ENCODE results near the gene ABHD2.
A peak's percentile ranks its signal among the peaks of the same experiment; 100 is the strongest.
"Not testable (repeated sequence)": the region's sequence is repeated elsewhere in the genome, so short reads cannot be mapped to it uniquely, and the experiment has no call there.

Gene ABHD2

DNA sequence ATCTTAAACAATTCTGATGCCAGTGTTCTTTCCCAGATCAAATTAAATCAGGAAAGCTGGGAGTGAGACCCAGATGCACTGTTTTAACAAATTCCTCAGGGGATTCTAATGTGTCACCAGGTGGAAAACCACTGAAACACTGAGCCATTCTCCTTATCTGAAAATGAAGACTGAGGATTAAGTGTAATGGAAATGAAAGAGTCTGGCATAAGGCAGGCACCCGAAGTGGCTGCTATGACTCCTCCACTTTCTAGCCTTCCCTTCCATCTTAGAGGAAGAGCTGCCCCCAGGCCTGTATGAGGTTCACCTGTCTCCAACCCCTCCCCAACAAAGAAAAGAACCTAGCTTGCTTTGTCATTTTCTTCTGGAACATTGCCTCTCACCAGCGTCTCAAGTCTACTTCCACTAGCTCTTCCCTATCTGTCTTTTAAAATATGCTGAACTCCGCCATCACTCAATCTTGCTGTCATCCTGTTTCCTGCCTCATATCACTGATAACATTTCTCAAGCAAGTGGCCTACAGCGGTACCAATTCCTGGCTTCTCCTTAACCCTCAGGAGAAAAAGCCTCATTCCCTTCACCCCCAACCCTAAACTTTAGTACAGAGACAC lies 13.7 kb upstream of the ABHD2 start:
- no peak for DNase-seq

DNA sequence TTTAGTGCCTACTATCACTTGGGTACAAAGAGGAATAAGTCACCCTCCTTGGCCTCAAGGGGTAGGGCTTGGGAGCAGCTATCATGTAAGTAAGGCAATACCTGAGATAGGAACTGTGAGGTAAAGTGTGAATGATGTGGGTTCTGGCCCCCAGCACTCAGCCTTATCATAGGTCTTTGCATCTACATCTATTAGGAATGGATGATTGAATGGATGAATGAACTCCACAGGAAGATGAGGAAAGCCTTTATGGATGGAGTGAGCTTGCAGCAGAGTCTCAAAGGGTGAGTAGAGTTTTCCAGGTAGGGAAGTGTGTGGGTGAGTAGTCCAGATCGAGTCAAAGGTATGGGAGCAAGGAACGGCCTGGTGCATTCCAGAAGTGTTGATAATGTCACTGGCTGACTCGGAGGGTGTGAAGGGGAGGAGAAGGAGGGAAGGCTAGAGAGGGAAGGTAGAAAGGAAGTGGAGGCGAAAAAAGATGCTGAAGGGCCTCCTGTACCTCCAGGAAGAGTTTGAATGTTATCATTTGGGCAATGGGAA lies 13.1 kb upstream of the ABHD2 start:
- DNase-seq: no peak

GRCh38 chr15:89075846-89076245 lies 12.4 kb upstream of the ABHD2 start:
- DNase-seq: no peak

DNA sequence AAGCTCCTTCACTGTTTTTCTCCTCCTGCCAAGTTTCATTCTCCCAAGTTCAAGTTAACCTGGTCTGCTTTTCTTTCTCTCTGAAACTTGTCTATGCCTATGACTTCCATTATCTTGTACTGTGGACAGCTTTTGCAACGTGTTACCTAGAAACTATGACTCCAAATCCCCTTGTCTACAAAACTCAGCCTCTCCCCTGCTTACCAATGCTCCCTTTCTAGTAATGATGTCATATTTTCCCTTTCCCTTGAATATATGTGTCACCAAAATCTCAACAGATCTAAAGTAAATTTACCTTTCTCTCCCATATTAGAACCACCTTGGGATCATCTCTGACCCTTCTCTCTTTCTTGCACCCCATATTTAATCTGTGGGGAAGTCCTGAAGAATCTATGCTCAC lies 10.5 kb upstream of the ABHD2 start:
- no peak for DNase-seq

DNA sequence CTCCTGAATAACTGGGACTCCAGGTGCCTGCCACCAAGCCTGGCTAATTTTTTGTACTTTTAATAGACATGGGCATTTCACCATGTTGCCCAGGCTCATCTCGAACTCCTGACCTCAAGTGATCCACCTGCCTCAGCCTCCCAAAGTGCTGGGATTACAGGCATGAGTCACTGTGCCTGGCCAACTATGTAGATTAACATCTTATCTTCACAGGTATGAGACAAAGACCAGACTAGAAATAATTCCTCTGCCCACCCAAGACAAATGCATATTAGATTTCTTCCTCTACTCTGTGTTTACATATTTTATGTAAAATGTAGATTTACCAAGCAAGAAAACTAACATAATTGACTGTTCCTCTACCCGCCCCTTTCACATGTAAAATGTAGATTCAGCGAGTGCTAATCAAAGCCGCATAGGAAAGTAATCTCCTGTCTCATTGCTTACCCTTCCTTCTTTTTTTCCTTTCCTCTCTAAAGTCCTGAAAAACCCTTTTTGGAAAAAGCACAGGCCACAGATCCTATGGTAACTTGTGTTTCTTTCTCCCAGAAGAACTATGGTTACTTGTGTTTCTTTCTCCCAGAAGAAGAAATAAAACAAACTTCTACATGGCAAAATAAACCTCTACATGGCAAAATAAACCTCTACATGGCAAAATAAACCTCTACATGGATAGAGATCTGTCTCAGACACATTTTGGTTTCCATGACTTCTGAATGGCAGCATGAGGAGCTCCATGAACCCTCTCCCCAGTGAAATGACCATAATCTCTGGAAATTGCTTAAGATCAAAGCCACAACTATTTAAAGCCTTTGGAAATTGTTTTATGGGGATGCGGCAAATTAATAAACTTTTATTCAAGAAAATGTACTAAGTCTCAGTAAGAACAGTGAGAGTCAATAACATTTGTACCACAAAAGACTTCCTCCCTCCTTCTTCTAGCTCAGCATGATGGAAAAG lies 9.1 kb upstream of the ABHD2 start:
- DNase-seq: no peak

GRCh38 chr15:89081878-89082277 lies 6.4 kb upstream of the ABHD2 start:
- DNase-seq: no peak

GRCh38 chr15:89083246-89083645 lies 5.0 kb upstream of the ABHD2 start:
- no peak for DNase-seq

DNA sequence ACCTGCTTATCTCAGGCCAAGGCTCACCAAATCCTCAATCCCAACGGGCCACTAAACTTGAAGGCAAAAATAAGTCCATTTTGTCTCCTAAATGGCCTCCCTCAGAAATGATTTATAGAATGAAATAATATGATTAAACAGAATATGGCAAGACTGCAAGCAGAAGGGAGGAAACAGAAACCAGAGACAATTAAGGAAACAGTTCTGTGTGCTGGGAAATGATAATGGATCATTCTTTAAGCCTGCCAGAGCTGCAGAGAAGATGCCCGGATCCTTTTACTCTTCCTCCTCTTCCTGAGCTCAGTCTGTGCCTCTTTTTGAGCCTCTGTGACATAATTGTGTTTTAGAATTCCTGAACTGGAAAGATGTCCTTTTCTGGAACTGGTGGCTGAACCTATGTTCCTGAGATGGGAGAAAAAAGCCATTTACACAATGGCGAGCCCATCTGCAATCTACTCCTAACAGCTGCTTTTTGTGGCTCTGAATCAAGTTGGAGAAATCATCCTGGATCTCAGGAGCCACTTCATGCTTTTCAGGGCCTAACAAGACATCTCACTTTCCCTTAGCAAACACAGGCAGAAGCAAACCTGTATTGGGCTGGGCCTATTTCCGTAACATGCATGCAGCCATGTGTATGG lies 2.8 kb upstream of the ABHD2 start:
- no peak for DNase-seq

DNA sequence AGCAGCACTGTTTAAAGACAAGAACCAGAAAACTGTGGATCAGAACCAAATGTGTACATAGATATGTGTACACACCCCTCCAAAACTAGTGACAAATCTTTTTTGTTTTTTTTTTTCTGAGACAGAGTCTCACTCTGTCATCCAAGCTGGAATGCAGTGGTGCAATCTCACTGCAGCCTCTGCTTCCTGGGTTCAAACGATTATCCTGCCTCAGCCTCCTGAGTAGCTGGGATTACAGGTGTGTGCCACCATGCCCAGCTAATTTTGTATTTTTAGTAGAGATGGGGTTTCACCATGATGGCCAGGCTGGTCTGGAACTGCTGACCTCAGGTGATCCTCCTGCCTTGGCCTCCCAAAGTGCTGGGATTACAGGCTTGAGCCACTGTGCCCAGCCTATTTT lies 2.3 kb upstream of the ABHD2 start:
- not testable (repeated sequence) for DNase-seq

DNA sequence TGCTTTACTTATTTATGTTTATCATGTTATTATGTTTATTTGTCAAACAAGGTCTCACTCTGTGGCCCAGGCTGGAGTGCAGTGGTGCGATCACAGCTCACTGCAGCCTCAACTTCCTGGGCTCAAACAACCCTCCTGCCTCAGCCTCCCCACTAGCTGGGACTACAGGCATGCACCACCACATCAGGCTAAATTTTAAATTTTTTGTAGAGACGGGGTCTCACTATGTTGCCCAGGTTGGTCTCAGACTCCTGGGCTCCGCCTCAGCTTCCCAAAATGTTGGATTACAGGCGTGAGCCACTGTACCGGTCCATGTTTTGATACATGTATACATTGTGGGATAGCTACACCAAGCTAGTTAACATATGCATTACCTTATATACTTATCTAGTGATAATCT lies 1.9 kb upstream of the ABHD2 start:
- not testable (repeated sequence) for DNase-seq

DNA sequence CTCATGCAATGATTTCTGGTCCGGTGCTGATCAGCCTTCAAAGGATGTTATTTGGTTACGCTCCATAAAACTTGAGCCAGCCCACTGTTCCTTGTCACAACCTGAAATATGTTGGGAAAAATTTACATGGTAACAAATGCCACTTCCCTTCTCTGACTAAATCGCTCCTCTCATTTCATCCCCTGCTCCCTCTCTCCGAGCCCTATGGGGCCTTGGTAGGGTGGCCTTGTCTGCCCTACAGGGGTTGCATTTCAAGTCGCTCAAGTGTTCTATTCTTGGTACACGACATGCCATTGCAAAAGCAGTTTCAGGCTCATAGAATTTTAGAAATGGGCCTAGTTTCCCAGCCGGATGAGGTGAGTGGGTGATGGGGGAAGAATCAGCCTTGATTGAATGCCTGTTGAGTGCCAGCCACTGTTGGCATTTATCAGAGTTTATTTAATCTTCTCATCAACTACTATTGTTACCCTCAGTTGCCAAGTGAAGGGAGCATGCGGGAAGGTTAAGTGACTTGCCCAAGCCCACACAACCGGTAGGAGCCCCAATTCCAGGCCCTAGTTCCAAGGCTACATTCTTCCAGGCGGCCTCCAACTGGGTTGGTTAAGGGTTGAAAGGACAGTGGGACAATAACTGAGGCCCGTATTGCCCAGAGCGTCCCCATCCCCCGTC lies 961 bp upstream of the ABHD2 start:
- DNase-seq: no peak

DNA sequence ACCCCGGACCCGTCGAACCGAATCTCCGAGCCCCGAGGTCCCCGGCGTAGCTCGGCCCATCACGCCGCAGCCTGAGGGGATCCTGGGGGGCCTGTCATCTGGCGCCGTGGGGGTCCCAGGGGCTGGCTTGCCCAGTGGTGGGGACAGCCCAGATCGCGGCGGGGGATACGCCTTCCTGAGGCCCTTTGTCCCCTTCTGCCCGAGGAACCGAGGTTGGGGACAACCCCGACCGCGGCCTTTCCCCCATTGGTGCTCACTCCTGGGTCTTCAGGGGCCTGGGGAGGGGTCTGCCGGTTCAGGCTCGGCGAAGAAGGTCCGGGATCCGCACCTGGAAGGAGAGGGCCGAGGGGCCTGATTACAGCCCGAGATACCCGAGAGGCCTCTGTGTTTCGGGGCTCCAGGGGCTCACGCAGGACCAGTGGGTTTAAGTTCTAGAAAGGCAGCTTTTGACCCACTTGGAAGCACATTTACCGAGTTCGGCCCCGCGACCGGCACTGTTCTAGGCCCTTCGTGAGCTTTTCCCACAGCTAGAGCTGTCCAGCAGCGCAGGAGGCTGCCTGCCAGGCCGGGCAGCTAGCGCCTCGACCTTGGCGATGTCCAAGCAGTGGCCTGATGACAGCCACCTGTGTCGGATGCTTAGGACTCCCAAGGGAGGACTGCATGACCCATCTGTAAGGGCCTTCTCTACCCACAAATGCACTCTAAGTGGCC lies 504 bp downstream of the ABHD2 start:
- peak in 10 of 56 donors; percentile 17 to 56 (median 27) for DNase-seq

DNA sequence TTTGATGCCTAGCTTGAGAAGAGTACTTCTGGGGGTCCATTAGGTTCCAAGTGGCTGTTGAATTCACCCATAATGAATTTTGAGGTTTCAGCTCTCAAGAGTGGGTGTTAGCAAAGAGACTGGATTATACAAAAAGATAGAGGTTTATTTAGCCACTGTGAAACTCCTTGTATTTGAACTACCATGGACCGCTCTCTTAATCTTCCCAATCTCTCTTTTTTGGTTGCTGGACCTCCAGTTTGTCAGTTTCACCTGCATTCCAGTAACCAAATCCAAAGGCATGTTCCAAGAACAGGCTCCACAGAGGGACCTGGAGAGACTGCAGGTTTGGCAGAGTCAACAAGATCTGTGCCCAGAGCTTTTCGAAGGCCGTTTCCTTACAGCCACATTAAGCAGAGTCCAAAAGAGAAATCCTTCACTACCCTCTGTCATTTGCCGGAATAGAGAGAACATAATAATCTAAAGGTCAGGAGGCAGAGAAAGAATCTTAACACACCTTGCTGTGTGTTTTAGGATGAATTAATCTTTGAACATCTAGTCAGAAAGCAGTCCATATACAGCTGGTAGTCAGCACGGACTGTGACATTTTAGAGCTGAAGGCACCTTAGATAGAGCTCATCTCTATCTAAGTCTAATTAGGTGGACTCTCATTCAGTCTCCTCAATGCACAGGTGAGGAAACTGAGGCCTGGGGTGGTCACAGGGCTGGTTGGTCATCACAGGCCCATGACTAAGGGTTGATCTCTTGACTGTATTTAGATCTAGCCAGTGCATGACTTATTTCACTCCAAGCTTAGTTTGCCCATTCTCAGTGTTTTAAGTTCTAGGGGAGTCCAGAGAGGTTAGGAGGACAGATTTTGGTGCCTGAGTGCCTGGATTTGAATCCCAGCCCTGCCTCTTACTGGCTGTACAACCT lies 1.3 kb downstream of the ABHD2 start:
- DNase-seq: no peak

- peak in 22 of 56 donors; percentile 14 to 63 (median 36) for DNase-seq
These were observed 2.8 kb downstream of the ABHD2 start for GRCh38 chr15:89090791-89091626.

GRCh38 chr15:89091627-89092220 lies 3.5 kb downstream of the ABHD2 start:
- no peak for DNase-seq

DNA sequence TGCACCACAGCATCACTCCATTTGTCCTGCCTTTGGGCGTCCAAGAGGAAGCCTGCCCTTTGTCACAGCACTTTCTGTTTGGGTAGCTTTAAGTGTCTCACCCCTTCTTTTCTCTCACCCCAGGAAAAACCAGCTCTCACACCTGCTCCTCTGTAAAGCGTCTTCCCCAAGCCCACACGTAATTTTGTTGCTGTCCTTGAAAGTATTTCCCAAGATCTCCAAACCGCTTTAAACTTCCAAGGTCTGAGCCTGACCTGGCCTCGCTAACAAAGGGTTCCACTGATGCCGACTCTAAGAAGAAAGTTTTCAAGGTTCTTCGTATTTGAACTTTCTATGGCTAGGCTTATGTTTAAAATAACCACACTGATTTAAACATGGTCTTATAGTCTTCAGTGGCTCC lies 5.3 kb downstream of the ABHD2 start:
- DNase-seq: no peak

GRCh38 chr15:89095073-89095472 lies 6.8 kb downstream of the ABHD2 start:
- DNase-seq: no peak

DNA sequence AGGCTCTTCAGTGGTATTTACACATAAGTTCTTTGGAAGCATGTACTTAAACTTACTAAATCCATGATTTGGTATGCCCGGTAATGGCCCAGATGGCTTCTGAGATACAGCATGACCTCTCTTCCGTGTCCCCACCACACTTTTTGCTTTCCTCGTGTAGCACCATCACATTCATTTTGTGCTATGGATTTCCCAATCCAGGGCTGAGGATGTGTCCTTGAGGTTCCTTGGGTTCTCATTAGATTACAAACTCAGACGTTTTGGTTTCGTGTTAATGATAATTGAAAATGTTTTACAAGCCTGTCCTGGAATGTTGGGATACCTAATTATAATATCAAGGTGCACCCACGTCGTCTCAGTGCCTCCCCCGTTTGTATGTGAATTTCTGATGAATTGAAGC lies 7.3 kb downstream of the ABHD2 start:
- DNase-seq: no peak

Measured in amygdala (tissue), 56 donors.